Measurements from ENCODE around the gene ZBED4.
"Not testable (repeated sequence)": the region's sequence is repeated elsewhere in the genome, so short reads cannot be mapped to it uniquely, and the experiment has no call there.

Gene ZBED4

DNA sequence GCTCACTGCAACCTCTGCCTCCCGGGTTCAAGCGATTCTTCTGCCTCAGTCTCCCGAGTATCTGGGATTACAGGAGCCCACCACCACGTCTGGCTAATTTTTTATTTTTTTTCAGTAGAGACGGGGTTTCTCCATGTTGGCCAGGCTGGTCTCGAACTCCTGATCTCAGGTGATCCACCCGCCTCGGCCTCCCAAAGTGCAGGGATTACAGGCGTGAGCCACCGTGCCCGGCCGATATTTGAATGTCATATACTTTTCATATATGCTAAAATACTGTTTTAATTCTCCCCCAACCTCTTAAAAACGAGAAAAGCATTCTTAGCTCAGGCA is 1.1 kb upstream of the ZBED4 start:
- DNase-seq (ENCODE audit: low read depth in 2 of 2), result not testable (repeated sequence)

- no peak for DNase-seq (ENCODE audit: low read depth in 2 of 2)
Measured at GRCh38 chr22:49853981-49854831, 562 bp downstream of the ZBED4 start.

GRCh38 chr22:49855251-49855911 is 1.7 kb downstream of the ZBED4 start:
- no peak for DNase-seq (ENCODE audit: low read depth in 2 of 2)

- DNase-seq (ENCODE audit: low read depth in 2 of 2), result no peak
Measured at GRCh38 chr22:49856343-49856742, 2.7 kb downstream of the ZBED4 start.

GRCh38 chr22:49856766-49857618 is 3.3 kb downstream of the ZBED4 start:
- no peak for DNase-seq (ENCODE audit: low read depth in 2 of 2)

GRCh38 chr22:49858827-49859226 is 5.2 kb downstream of the ZBED4 start:
- no peak for DNase-seq (ENCODE audit: low read depth in 2 of 2)

DNA sequence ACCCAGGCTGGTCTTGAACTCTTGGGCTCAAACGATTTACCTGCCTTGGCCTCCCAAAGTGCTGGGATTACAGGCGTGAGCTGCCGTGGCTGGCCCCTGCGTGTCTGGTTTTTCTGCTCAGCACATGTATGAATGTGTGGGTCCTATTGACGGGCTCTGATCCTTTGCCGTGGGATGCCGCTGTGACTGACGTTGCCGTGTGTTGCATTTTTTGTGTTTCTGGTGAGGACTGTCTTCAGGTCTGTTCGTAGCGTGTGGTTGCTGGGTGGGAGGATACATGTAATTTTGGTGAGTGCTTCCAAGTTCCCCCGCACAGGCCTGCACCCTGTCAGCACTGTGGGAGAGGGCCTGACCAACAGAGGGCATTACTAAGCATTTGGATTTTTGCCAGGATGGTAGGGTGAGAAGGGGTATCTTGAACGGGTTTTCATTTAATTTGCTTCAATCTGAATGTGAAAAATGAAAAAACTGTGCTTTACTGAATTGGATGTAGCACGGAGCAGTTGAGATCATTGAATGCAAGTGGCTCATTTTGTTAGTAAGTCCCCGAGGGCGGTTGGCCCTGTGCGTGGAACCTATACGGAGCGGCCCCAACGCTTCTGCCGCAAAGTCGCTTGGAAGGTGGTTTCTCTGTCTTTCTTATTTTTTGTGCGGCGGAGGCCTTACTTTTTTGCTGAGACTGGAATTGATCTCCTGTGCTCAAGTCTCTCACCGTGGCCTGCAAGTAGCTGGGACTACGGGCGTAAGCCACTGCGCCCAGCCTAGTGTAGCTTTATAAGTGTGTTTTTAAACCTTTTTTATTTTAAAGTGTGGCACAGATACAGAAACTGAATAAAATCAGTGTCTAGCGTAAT is 8.2 kb downstream of the ZBED4 start:
- DNase-seq (ENCODE audit: low read depth in 2 of 2), result no peak

- no peak for DNase-seq (ENCODE audit: low read depth in 2 of 2)
Measured at GRCh38 chr22:49862496-49862776, 8.8 kb downstream of the ZBED4 start.

DNA sequence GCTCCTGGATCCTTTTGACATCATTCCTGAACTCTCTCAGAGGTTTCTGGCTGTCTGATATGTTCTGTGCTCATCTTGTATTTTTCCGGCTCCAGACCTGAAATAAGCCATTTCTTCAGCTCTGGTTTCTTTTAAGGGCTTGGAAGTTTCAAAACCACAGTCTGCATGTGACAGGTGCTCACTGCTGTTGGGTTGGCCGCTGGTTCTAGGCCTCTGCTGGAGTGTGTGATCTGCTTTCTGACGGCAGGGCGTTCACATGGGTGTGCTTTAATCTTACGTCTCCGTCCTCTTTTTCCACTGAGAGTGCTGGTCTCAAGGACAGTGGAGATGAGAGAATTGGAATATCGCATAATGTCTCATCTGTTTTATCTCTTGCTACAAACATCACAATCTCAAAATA is 10.3 kb downstream of the ZBED4 start:
- DNase-seq (ENCODE audit: low read depth in 2 of 2), result no peak

GRCh38 chr22:49865156-49865555 is 11.5 kb downstream of the ZBED4 start:
- no peak for DNase-seq (ENCODE audit: low read depth in 2 of 2)

- DNase-seq (ENCODE audit: low read depth in 2 of 2), result no peak
Measured at GRCh38 chr22:49866134-49866533, 12.5 kb downstream of the ZBED4 start.

DNA sequence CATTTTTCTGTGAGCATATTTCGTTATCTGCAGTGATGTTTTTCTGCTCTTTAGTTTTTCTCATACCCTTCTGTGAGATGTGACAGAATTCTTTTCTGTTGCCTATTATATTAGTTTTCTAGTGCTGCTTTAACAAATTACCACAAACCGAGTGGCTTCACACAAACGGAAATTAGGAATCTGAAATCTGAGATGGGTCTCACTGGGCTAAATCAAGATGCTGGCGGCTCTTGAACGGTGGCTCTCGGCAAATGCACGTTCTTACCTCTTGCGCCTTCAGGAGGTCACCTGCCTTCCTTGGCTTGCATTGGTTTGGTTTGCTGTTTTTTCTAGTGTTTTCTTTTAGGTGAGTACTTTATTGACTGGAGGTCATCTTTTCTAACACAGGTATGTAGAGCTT is 13.0 kb downstream of the ZBED4 start:
- no peak for DNase-seq (ENCODE audit: low read depth in 2 of 2)

GRCh38 chr22:49867303-49868265 is 13.9 kb downstream of the ZBED4 start:
- DNase-seq (ENCODE audit: low read depth in 2 of 2), result no peak

DNA sequence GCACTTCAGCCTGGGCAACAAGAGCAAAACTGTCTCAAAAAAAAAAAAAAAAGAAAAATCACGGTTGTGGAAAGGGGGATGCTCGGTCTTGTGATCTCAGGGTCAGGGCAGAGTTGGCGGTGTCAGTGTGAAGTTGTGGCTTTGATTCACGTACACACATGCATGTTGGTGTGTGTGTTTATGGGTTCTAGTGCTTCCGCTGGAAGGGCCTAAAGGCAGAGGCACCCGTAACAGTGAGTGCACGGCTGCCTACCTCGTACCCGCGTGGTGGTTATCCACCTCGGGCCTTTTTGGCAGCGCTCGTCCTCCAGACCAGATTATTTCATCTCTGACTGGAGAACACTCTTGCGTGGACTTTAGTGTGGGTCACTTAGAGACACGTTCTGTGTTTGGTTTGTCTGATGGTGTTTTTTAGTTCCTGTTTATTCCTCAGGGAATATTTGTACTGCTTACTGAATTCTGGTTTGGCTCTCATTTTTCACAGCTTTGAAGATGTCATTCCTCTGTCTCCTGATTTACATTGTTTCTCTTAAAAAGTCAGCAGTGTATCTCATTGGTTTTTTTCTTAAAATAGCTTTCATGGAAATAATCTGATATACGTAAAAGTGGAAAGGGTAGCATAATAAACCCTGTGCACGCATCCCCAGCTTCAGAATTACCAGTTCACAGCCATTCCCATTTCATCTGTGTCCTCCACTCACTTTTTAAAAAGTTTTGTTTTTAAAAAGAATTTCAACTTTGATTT is 15.6 kb downstream of the ZBED4 start:
- DNase-seq (ENCODE audit: low read depth in 2 of 2), result no peak

DNA sequence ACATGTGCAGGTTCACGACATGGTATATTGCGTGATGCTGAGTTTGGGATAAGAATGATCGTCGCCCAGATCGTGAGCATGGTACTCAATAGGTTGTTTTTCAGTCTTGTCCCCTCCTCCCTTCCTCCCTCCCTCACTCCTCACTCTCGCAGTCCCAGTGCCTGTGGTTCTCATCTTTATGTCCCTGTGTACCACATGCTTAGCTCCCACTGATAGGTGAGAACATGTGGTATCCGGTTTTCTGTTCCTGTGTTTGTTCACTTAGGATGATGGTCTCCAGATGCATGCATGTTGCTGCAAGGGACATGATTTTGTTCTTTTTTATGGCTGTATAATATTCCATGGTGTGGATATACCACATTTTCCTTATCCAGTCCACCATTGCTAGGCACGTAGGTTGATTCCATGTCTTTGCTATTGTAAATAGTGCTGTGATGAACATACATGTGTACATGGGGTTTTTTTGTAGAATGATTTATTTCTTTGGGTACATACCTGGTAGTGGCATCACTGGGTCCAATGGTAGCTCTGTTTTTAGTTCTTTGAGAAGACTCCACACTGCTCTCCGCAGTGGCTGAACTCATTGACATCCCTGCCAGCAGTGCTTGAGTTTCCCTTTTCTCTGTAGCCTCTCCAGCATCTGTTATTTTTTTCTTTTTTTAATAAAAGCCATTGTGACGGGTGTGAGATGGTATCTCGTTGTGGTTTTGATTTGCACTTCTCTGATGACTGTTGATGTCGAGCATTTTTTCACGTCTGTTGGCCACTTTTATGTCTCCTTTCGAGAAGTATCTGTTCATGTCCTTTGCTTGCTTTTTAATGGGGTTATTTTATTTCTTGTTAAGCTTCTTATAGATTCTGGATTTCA is 16.4 kb downstream of the ZBED4 start:
- no peak for DNase-seq (ENCODE audit: low read depth in 2 of 2)

- DNase-seq (ENCODE audit: low read depth in 2 of 2), result no peak
Measured at GRCh38 chr22:49871482-49871881, 17.8 kb downstream of the ZBED4 start.

GRCh38 chr22:49872347-49872746 is 18.7 kb downstream of the ZBED4 start:
- no peak for DNase-seq (ENCODE audit: low read depth in 2 of 2)

DNA sequence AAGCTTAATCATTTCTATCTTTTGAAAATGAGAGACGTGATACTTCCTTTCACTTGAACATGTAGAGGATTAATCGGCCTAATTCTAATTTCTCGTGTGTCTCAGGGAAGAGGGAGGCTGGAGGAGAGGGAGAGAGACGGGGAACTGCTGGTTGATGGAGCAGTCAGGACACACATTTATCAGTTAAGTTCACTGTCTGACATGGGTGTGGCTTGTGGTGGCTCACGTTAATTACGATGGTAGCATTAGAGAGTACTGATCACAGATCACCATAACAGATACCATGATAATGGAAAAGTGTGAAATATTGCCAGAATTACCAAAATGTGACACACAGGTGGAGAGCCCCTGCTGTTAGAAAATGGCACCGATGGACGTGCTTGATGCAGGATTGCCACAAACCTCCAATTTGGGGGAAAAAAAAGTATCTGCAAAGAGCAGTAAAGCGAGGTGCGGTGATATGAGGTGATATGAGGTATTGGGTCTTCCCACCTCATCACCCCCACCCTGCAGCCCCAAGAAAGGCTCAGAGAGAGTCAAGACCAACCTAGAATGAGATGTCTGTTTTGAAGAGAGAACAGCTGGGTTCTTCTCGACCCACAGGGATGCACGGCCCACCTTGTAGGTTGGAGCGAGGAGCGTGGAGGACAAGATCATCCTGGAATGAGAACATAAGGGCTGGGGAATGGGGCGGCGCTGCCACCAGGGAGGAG is 19.7 kb downstream of the ZBED4 start:
- DNase-seq (ENCODE audit: low read depth in 2 of 2), result no peak
